ENCODE measurements around the gene EIF4A3.

EIF4A3 gene

DNA sequence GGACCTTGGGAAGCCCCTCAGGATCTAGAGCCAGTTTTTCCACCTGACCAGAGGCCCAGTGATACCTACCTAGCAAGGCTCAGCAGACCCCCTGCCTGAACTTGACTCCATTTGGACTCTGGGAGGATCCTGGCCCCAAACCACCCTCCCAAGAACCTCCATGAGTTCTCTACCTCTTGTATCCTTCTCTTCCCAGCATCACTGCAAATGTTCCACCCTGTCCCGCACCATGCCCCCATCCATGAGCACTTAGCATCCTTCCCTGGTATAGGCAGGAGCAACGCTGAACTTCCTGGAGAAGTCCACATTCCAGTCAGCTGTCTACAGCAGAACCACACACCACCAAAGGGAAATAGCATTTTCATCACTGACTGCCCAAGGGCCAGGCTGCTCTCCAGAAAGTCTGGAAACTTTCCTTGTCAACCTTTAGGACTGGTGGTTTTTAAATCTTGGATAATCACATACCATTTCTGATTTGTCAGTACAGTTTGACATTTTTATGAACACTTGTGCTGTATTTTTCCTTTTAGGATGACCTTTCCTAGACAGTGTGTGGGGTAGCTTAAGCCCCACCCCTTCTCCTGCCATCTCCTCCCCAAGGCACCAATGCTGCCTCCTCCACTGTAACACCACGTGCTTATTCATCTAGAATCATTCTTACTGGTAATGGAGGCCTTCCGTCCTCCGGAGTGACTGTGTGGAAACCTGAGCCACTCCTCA lies 13.9 kb downstream of the EIF4A3 start:
- DNase-seq: no peak

- DNase-seq: no peak
Observed at GRCh38 chr17:80130992-80131391, 15.9 kb downstream of the EIF4A3 start.

DNA sequence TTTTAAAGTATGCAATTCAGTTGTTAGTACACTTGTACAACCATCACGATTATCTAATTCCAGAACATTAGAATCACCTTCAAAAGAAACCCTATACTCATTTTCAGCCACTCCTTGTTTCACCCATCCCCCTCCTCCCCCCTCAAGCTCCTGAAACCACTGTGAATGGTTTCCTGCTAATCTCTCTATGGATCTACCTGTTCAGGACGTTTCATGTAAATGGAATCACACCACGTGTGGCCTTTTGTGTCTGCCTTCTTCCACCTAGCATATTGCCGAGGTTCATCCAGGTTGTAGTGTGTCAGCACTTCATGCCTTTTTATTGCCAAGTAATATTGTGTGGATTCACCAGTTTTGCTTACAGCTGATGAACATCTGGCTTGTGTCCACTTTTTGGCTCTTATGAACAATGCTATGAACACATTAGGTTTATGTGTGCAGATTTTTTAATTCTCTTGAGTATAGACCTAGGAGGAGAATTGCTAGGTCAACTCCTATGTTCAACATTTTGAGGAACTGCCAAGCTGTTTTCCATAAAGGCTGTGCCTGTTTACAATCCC lies 17.8 kb downstream of the EIF4A3 start:
- no peak for DNase-seq

DNA sequence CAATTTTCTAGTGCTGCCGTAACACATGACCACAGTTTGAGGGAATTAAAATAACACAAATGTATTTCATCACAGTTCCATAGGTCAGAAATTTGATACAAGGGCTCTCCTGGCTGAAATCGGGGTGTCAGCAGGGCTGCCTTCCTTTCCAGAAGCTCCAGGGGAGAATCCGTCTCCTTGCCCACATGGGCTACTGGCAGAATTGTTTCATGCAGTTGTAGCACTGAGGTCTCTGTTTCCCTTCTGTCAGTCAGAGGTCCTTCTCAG lies 20.5 kb downstream of the EIF4A3 start:
- no peak for DNase-seq

DNA sequence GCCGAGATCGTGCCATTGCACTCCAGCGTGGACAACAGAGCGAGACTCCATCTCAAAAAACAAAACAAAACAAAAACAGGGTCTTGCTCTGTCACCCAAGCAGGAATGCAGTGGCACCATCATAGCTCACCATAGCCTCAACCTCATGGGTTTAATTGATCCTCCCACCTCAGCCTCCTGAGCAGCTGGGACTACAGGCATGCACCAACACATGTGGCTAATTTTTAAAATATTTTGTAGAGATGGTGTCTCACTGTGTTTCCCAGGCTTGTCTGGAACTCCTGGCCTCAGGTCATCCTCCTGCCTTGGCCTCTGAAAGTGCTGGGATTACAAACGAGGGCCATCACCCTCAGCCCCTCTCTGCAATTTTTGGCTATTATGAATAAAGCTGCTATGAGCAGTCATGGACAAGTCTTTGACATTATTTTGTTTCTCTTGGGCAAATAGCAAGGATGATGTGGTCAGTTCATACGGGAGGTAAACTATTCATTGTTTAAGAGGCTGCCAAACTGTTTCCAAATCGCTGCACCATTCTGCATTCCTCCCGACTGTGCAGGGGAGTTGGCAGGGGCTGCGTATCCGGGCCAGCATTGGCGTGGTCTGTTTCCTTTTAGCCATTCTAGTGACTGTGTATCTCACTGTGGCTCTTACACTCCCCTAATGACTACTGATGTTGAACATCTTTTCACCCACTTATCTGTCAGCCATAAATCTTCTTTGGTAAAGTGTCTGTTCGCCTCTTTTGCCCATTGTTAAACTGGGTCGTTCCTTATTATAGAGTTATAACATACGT lies 21.1 kb downstream of the EIF4A3 start:
- no peak for DNase-seq

DNA sequence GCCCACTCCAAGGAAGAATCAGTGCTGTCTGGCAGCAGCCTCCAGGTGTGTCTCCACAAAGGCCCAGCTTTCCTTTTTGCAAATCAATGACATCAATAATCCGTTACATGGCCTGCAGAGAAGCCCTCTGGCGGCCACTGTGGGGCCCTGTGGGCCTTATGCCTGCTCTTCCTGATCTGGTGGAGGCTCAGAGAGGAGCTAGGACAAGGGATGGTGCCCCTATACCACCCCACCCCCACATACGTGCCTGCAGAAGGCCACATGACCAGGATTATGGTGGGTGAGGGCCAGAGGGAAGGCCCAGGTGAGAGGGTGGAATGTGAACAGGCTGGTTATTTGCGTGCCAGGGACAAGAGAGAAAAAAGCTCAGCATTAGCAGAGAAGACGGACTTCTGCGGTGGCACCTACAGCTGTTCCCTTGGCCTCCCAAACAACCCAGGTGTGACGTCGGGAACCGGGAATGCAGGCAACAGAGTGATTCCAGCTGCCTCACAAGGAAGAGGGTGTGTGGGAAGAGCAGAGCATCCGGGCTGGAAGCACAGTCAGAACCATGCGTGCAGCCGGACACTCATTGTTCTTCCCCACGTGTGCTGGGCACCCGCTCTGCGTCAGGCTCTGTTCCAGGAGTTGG lies 22.5 kb downstream of the EIF4A3 start:
- DNase-seq: no peak

DNA sequence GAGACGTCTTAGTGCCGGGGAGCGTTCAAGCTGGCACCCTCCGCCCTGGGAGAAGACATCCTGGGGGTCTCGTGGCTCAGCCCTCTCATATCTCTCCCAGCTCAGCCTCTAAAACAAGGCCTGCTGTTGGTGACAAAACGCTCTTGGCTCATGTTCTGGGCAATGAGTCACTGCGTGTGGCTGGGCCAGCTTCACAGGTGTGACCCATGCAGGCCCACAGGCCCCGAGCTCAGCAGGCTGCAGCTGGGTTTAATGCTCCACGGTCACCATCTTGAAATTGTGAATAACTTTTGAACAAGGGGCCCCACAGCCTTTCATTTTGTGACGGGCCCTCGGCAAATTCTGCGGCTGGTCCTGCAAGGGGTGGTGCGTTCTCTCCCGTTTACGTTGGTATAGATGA lies 23.1 kb downstream of the EIF4A3 start:
- no peak for DNase-seq

DNA sequence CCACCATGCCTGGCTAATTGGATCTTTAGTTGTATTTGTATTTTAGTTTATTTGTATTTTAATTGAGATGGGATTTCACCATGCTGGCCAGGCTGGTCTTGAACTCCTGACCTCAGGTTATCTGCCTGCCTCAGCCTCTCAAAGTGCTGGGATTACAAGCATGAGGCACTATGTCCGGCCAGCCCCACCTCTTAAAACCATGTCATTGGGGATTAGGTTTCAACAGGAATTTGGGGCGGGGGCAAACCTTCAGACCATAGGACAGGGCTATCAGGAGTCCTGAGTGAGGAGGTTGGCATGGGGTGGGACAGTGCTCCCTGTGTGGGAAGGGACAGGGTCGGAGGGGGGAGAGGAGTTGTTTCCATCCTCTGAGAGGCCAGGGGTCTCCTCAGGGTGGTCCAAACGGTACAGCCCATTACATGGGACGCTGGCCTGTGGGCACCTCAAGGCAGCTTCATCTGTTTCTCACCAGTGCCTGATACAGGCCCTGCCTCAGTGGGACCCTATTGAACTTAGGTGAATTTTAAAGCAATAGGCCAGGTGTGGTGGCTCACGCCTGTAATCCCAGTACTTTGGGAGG lies 23.9 kb downstream of the EIF4A3 start:
- no peak for DNase-seq

- no peak for DNase-seq
Observed at GRCh38 chr17:80122026-80122575, 24.8 kb downstream of the EIF4A3 start.

DNA sequence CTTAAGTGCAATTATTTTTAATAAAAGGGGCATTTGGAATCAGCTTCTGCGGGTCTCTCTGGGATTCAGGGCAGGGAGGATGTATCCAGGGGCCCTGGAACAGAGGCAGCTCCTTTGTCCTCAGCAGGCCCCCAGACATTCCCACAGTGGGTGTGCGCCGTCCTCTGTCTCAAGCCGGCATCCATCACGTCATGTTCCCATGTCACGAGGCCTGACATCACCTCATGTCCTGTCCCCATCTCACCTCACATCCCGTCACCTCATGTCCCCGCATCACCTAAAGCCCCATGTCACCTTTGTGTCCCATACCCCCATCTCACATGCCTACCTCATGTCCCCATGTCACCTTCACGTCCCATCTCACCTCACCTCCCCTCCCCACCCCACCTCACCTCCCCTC lies 27.1 kb downstream of the EIF4A3 start:
- DNase-seq: no peak

GRCh38 chr17:80119271-80119791 lies 27.6 kb downstream of the EIF4A3 start:
- no peak for DNase-seq

DNA sequence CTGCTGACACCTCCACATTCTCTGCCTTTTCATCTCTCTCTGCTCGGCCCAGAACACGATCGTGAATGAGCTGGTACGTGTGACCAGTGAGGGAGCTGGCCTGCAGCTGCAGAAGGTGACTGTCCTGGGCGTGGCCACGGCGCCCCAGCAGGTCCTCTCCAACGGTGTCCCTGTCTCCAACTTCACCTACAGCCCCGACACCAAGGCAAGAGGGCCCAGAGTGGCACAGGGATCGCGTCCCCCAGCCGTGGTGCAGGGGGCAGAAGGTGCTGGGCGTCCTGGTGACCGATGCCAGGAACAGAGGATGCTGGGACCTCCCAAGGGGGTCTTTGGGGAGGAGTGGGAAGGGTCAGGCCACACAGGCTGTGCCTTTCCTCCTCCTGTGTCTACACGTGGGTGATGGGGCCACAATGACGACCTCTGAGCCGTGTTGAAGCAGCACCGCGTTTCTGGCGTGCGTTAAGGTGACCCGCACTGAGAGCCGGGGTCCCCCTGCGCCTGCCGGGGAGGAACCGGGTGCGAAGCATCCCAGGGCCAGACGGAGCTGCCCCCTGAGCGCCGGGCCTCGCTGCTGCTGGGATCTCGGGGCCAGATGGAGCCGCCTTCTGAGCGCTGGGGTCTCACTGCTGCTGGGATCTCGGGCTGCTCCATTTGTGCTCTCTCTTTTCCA lies 28.2 kb downstream of the EIF4A3 start:
- DNase-seq: peak; percentile 52

GRCh38 chr17:80117491-80118401 lies 29.2 kb downstream of the EIF4A3 start:
- no peak for DNase-seq

GRCh38 chr17:80116921-80117380 lies 30.0 kb downstream of the EIF4A3 start:
- DNase-seq: no peak

GRCh38 chr17:80116276-80116920 lies 30.5 kb downstream of the EIF4A3 start:
- no peak for DNase-seq

DNA sequence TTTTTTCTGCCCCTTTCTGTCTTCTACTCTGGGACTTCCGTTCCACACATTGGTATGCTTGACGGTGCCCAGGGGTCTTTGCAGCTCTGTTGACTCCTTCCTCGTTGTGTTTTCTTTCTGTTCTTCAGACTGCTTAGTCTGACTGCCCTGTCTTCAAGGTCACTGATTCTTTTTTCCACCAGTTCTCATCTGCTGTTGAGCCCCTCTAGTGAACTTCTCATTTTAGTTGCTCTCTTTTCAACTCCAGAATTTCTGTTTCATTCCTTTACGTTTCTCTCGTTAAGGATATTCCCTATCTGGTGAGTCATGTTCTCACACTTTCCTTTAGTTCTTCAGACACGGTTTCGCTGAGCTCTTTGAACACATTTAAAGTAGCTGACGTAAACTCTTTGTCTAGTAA lies 31.8 kb downstream of the EIF4A3 start:
- DNase-seq: no peak

- DNase-seq: no peak
Observed at GRCh38 chr17:80114758-80115157, 32.2 kb downstream of the EIF4A3 start.

DNA sequence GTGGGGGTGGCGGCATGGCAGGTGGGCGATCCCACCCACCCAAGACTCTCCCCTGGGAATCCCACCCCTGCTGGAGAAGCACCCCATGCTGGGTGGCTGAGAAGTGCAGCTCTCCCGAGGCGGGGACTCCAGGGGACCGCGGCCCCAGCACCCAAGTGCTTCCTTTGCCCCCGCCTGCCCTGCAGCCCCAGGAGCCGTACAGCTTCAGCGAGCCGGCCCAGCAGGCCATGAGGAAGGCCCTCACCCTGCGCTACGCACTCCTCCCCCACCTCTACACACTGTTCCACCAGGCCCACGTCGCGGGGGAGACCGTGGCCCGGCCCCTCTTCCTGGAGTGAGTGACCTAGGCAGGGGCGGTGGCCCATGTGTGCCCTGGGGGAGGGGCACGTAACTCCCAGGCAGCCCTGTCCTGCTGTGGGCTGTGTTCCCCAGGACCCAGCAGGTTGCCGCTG lies 33.9 kb downstream of the EIF4A3 start:
- DNase-seq: no peak

- no peak for DNase-seq
Observed at GRCh38 chr17:80112471-80113032, 34.4 kb downstream of the EIF4A3 start.

Measured in NCI-H1694 (cell line).